GM12878 (cell line): ENCODE measurements around the gene PDZD2.

Experiments
- CTCF ChIP-seq, 3 experiments: IDR thresholded peaks in 2 of 3; conservative IDR thresholded peaks in 1 of 3; 2 replicates each; pipeline ENCODE4 v1.5.1; 2011; ENCODE audit warnings: low read depth in 3 of 3, low read length in 3 of 3, mild to moderate bottlenecking in 3 of 3, control low read depth in 2 of 3, moderate library complexity in 2 of 3, inconsistent platforms in 1 of 3, mixed read lengths in 1 of 3; ENCODE audit not compliant: control insufficient read depth in 2 of 3, insufficient read depth in 1 of 3; ENCODE audit errors: extremely low read depth in 1 of 3
- EGR1 ChIP-seq, 2 experiments: IDR thresholded peaks; 1 replicate in 1 of 2; 2 replicates in 1 of 2; pipeline ENCODE4 v1.6.1; 2011 to 2012; ENCODE audit warnings: low read depth in 2 of 2, low read length in 2 of 2, borderline replicate concordance in 1 of 2, mild to moderate bottlenecking in 1 of 2, moderate library complexity in 1 of 2
- KDM1A ChIP-seq: fragments of 200-600 bp; sonication (generic); IDR thresholded peaks from 2 replicates; pipeline ENCODE4 v1.6.1; 2016; ENCODE audit warnings: borderline replicate concordance
- KLF5 ChIP-seq: fragments of 450-650 bp; IDR thresholded peaks from 2 replicates; pipeline ENCODE4 v1.6.1; 2014; ENCODE audit warnings: mild to moderate bottlenecking; ENCODE audit not compliant: partially characterized antibody
- MTA3 ChIP-seq: IDR thresholded peaks from 2 replicates; pipeline ENCODE4 v1.6.1; 2012; ENCODE audit warnings: low read length, inconsistent platforms, borderline replicate concordance
- POLR2A ChIP-seq: IDR thresholded peaks from 2 replicates; pipeline ENCODE4 v1.6.1; 2011; ENCODE audit warnings: low read depth, mild to moderate bottlenecking, low read length
- POLR2AphosphoS5 ChIP-seq: IDR thresholded peaks from 2 replicates; pipeline ENCODE4 v1.6.1; 2011; ENCODE audit warnings: mild to moderate bottlenecking, low read length, inconsistent platforms
- RFX5 ChIP-seq: IDR thresholded peaks from 2 replicates; pipeline ENCODE4 v1.6.1; 2011; ENCODE audit warnings: low read depth, low read length, improper control_type of control experiment
- SMARCA5 ChIP-seq: fragments of 450-650 bp; IDR thresholded peaks from 2 replicates; pipeline ENCODE4 v1.6.1; 2017; ENCODE audit warnings: mild to moderate bottlenecking
- SRF ChIP-seq, 2 experiments: IDR thresholded peaks; 2 replicates each; pipeline ENCODE4 v1.6.1; 2011; ENCODE audit warnings: low read depth in 2 of 2, low read length in 2 of 2, mild to moderate bottlenecking in 1 of 2, moderate library complexity in 1 of 2
- USF2 ChIP-seq: IDR thresholded peaks from 2 replicates; pipeline ENCODE4 v1.6.1; 2011; ENCODE audit warnings: low read depth, low read length, improper control_type of control experiment, borderline replicate concordance

- no peak for TF ChIP-seq CTCF (IDR thresholded peaks at IDR 0.05 in 2 of 3, conservative IDR thresholded peaks at IDR 0.05 in 1 of 3; ENCODE audit: control insufficient read depth in 2 of 3, extremely low read depth in 1 of 3, insufficient read depth in 1 of 3, low read depth in 3 of 3, low read length in 3 of 3)
- no peak for TF ChIP-seq POLR2A
- TF ChIP-seq KLF5: no peak
- TF ChIP-seq MTA3: no peak
- TF ChIP-seq EGR1 (IDR thresholded peaks at IDR 0.05; ENCODE audit: borderline replicate concordance in 1 of 2, low read depth in 2 of 2, low read length in 2 of 2): no peak
- TF ChIP-seq SRF (IDR thresholded peaks at IDR 0.05; ENCODE audit: low read depth in 2 of 2, low read length in 2 of 2): no peak
- no peak for TF ChIP-seq SMARCA5
- TF ChIP-seq RFX5: no peak
- TF ChIP-seq POLR2AphosphoS5: no peak
- no peak for TF ChIP-seq USF2
- no peak for TF ChIP-seq KDM1A
Observed at GRCh38 chr5:31900296-31900865, 261.4 kb downstream of the PDZD2 start.
